AG04450 (cell line): Measurements from ENCODE around the gene MAGI3. TPM values are rescaled to one million over a fixed set of nuclear protein-coding genes. Genes with fewer than 3 reads are reported as not detected.
A peak's percentile ranks its signal among the peaks of the same experiment; 100 is the strongest.
"Not testable (repeated sequence)": the region's sequence is repeated elsewhere in the genome, so short reads cannot be mapped to it uniquely, and the experiment has no call there.

Source experiments
- CTCF ChIA-PET: fragments of 300-600, 350-600 bp; formaldehyde crosslinking; extraction: SDS; loops from one replicate; lab custom pipeline; 2022; ENCODE audit warnings: antibody characterized with exemption, inconsistent platforms; lab: Charles Lee
- POLR2A ChIA-PET: fragments of 350-600 bp; formaldehyde crosslinking; extraction: SDS; loops from one replicate; lab custom pipeline; 2021; ENCODE audit warnings: antibody characterized with exemption, inconsistent platforms; lab: Yijun Ruan, JAX
- DNase-seq: peaks from one replicate; pipeline ENCODE4 v3.0.0-alpha.2; 2011; ENCODE audit warnings: low read depth, low spot score
- H3K27ac ChIP-seq: one replicate; pipeline ENCODE4 v1.5.1; 2012; ENCODE audit warnings: low read depth, low read length, control low read depth
- H3K27me3 ChIP-seq: one replicate; pipeline ENCODE4 v1.6.0; 2012; ENCODE audit warnings: low read length; ENCODE audit not compliant: control insufficient read depth, insufficient read depth
- H3K4me3 ChIP-seq: 2 replicates; pipeline ENCODE4 v1.5.1; 2011; ENCODE audit warnings: mild to moderate bottlenecking, low read depth, low read length, control low read depth
- H3K9me3 ChIP-seq: 2 replicates; pipeline ENCODE4 v1.5.1; 2012; ENCODE audit warnings: low read length; ENCODE audit not compliant: control insufficient read depth, insufficient read depth
- CTCF ChIP-seq: IDR thresholded peaks from 2 replicates; pipeline ENCODE4 v1.5.1; 2011; ENCODE audit warnings: low read depth, low read length, control low read depth, inconsistent platforms
- polyA plus RNA-seq: library from polyadenylated mRNA; depleted of rRNA; stranded (reverse); fragments of >200 nt; gene quantifications from 2 replicates; pipeline ENCODE4 v1.2.3, GENCODE V29; 2011

Gene MAGI3
- polyA plus RNA-seq, 1 experiment: 5.8 TPM

GRCh38 chr1:113453771-113454083 lies 63.4 kb downstream of the MAGI3 start:
- DNase-seq: no peak

DNA sequence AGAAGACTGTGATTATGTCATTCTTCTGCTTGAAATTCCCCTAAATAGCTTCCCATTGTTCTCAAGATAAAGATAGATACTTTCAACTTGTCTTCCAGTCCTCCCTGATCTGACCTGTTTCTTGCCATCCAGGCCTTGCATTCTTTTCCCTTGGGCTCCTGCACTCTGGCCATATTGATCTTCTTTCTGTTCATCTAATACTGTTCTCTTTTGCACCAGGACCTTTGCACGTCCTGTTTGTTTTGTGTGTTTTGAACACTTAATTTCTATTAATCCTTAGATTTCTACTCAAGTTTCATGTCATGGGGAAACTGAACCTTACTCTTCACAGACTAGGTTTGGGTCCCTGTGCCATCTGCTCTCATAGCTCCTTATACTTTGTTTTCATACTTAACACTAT lies 65.1 kb downstream of the MAGI3 start:
- Histone ChIP-seq H3K4me3 (no peak overlapping the region), H3K27ac (no peak overlapping the region), H3K27me3 (no peaks in the 10 kb centered on the region), H3K9me3 (no peaks in the 10 kb centered on the region)
- ChIA-PET CTCF (interaction anchor here (0.6 to 0.8 kb wide), 3 partner anchors 313 to 383 kb away, joined by 3 to 5 read pairs (median 5); no protein-coding TSS in a partner anchor), POLR2A (no interaction called here)
- DNase-seq: no peak
- no peak for TF ChIP-seq CTCF

More at GRCh38 chr1:113453771-113454083, 63.4 kb downstream of the MAGI3 start:
- TF ChIP-seq CTCF: peak; percentile 25; the same call in 1 of the 2 replicates
- Histone ChIP-seq H3K9me3 (no peaks in the 10 kb centered on the region), H3K27ac (no peak overlapping the region), H3K4me3 (no peak overlapping the region), H3K27me3 (no peaks in the 10 kb centered on the region)
- CTCF ChIA-PET: interaction anchor here (1.0 to 1.7 kb wide), 10 partner anchors 9 to 381 kb away, joined by 3 to 9 read pairs (median 6); partner anchors contain the start of gene LRIG2
- POLR2A ChIA-PET: interaction anchor here (0.6 kb wide), 1 partner anchor 306 kb away, joined by 3 read pairs; no protein-coding TSS in a partner anchor

GRCh38 chr1:113456967-113457366 lies 66.7 kb downstream of the MAGI3 start:
- DNase-seq: peak; percentile 83
- ChIA-PET POLR2A (interaction anchor here (0.8 to 0.9 kb wide), 2 partner anchors 65 to 85 kb away, joined by 3 to 4 read pairs; no protein-coding TSS in a partner anchor), CTCF (interaction anchor here (0.6 to 1.6 kb wide), 2 partner anchors 65 to 506 kb away, joined by 3 read pairs; no protein-coding TSS in a partner anchor)
- H3K27ac ChIP-seq: no peak overlapping the region
- no peaks in the 10 kb centered on the region for H3K27me3 ChIP-seq
- H3K9me3 ChIP-seq: no peaks in the 10 kb centered on the region
- TF ChIP-seq CTCF: no peak
- no peak overlapping the region for H3K4me3 ChIP-seq

GRCh38 chr1:113459279-113459678 lies 69.0 kb downstream of the MAGI3 start:
- POLR2A ChIA-PET: no interaction called here
- H3K27me3 ChIP-seq: no peaks in the 10 kb centered on the region
- no peak overlapping the region for H3K27ac ChIP-seq
- H3K9me3 ChIP-seq: no peaks in the 10 kb centered on the region
- H3K4me3 ChIP-seq: no peak overlapping the region
- TF ChIP-seq CTCF: no peak
- CTCF ChIA-PET: no interaction called here
- no peak for DNase-seq

DNA sequence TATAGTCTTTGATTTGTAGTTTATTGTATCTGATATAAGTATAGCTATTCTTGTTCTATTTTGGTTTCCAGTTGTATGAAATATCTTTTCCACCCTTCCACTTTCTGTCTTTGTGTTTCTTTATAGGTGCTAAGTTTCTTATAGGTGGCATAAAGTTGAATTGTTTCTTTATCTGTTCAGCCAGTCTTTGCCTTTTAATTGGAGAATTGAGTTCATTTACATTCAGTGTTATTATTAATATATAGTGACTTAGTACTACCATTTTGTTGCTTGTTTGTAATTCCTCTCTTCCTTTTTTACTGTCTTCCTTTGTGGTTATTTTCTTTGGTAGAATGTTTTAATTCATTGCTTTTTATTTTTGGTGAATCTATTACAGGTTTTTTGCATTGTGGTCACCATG lies 77.7 kb downstream of the MAGI3 start:
- no peak for TF ChIP-seq CTCF
- Histone ChIP-seq H3K27me3 (no peaks in the 10 kb centered on the region), H3K4me3 (no peak overlapping the region), H3K27ac (no peak overlapping the region), H3K9me3 (peaks cover 6% of the 10 kb centered on the region; the same call in 1 of the 2 replicates)
- ChIA-PET POLR2A (no interaction called here), CTCF (interaction anchor here (0.6 kb wide), 1 partner anchor 447 kb away, joined by 3 read pairs; no protein-coding TSS in a partner anchor)
- no peak for DNase-seq

GRCh38 chr1:113478427-113479195 lies 88.3 kb downstream of the MAGI3 start:
- CTCF ChIA-PET, H3K27me3 ChIP-seq, POLR2A ChIA-PET, DNase-seq, H3K27ac ChIP-seq, H3K4me3 ChIP-seq: not testable (repeated sequence)
- peaks cover 15% of the 10 kb centered on the region for H3K9me3 ChIP-seq
